Stimulated activated CD4-positive, alpha-beta T cell treated with anti-CD3 and anti-CD28 coated beads, Interleukin-1b, Interleukin-23, amount 100 ng/mL, for 4 hours (primary cell): Measurements from ENCODE around the gene SLC22A23.

Source experiments
- DNase-seq, 2 donors: peaks; one replicate each; pipeline ENCODE4 v3.0.0-alpha.2; 2020; ENCODE audit warnings: low read depth in 2 of 2

SLC22A23 gene

GRCh38 chr6:3226481-3227362, 230.1 kb downstream of the SLC22A23 start:
- no peak for DNase-seq

DNA sequence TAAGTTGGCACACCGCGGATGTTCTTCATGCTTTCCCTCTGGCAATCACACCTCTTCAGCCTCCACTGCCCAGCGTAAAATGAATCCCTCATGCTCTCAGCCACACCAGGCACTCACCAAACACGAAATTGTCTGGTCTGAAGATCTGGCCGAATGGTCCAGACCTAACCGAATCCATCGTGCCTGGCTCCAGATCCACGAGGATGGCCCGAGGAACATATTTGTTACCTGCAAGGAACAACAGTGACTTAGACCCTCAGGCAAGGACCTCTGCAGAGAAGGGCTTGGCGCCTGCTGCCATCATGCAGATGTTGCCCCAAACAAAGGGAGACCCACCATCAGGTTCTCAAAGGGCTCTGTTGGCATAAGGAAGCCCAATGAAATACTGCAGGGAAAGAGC, 230.8 kb downstream of the SLC22A23 start:
- no peak for DNase-seq

DNA sequence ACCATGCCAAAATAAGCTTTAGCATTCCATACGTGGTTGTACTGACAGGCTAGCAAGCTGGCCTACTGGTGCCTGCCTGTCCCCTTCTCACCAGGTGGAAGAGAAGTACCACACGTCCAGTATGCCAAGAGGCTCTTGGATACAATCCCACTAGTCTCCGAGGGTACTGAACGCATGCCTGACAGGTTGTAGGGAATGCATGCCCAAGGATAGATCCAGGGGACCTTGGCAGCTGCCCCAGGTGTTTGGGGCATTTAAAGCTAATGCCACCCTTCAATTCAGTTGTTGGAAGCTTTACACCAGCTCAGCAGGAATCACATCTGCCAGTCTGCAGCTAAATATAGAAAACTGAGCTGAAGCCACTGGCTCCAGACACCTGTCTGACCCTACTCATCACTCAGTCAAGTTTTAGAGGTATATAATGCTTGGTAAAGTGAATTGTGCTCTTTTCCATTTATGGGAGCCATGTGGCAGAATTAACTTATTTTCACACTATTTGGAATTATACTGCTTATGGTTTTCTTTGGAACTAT, 234.3 kb downstream of the SLC22A23 start:
- no peak for DNase-seq

GRCh38 chr6:3221578-3221977, 235.3 kb downstream of the SLC22A23 start:
- DNase-seq, result no peak

DNA sequence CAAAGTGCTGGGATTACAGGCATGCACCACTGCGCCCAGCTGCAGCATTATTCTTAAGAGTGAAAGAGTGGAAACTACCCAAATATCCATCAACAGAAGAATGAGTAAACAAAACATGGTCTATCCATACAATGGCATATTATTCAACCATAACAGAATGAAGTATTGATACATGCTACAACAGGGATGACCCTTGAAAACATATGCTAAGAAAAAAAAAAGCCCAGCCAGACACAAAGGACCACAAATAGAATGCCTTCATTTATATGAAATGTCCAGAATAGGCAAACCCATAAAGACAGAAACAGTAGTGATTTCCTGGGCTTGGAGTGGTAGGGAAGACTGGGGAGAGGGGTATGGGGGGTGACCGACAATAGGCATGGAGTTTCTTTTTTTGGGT, 236.5 kb downstream of the SLC22A23 start:
- DNase-seq, result no peak
